ENCODE results near the gene ZNF276.

DNA sequence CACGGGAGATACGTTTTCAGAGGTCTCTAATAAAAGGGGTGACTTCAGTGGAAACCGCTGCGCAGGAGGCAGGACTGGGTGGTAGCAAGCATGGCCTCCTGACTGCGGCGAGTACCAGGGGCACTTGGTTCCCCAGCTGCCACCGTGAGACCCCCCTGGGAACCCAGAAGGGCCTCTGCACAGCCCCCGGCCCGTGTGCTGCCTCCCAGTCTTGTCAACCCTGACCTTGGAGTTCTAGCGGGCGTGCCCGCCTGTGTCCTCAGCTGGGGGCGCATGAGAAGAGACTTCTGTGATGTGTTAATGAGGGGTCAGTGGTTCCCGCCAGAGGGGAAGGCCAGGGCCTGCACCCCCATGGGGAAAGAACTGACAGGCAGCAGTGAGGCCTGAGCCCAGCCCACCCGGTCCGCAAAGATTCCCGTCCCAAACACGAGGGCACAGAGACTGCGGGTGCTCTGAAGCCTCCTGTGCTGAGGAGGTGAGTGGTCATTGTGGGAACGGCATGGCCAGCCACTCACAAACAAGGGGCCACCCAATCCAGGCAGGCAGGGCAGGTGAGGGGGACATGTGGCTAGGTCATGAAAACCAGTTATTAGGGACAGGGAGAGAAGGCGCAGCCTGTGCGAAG is 9.4 kb downstream of the ZNF276 start:
- TF ChIP-seq NFRKB (IDR thresholded peaks at IDR 0.05) = no peak
- TF ChIP-seq, protein P1, sequence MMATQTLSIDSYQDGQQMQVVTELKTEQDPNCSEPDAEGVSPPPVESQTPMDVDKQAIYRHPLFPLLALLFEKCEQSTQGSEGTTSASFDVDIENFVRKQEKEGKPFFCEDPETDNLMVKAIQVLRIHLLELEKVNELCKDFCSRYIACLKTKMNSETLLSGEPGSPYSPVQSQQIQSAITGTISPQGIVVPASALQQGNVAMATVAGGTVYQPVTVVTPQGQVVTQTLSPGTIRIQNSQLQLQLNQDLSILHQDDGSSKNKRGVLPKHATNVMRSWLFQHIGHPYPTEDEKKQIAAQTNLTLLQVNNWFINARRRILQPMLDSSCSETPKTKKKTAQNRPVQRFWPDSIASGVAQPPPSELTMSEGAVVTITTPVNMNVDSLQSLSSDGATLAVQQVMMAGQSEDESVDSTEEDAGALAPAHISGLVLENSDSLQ (IDR thresholded peaks at IDR 0.05) = no peak
- TF ChIP-seq SUZ12 (IDR thresholded peaks at IDR 0.05) = no peak
- TF ChIP-seq TARDBP (IDR thresholded peaks at IDR 0.05) = no peak
- TF ChIP-seq SP1 (IDR thresholded peaks at IDR 0.05) = no peak
- TF ChIP-seq FOXA1 (IDR thresholded peaks at IDR 0.05) = no peak
- no peak for TF ChIP-seq ARNT (IDR thresholded peaks at IDR 0.05)
- no peak for TF ChIP-seq ELF4 (IDR thresholded peaks at IDR 0.05)
- TF ChIP-seq BHLHE40 (IDR thresholded peaks at IDR 0.05; ENCODE audit: borderline replicate concordance) = no peak
- no peak for TF ChIP-seq ZNF384 (IDR thresholded peaks at IDR 0.05)
- no peak for TF ChIP-seq FOXK2 (IDR thresholded peaks at IDR 0.05)
- no peak for TF ChIP-seq CTBP1 (IDR thresholded peaks at IDR 0.05; ENCODE audit: borderline replicate concordance)
- no peak for TF ChIP-seq FOXM1 (IDR thresholded peaks at IDR 0.05; ENCODE audit: borderline replicate concordance)

Data from HEK293T (cell line).